Kidney tubule cell (primary cell): Measurements from ENCODE around the gene IQCK.
"Not testable (repeated sequence)": the region's sequence is repeated elsewhere in the genome, so short reads cannot be mapped to it uniquely, and the experiment has no call there.

Source experiments
- DNase-seq: peaks from one replicate; pipeline ENCODE4 v3.0.0-alpha.2; 2018; ENCODE audit warnings: low spot score

IQCK gene

DNA sequence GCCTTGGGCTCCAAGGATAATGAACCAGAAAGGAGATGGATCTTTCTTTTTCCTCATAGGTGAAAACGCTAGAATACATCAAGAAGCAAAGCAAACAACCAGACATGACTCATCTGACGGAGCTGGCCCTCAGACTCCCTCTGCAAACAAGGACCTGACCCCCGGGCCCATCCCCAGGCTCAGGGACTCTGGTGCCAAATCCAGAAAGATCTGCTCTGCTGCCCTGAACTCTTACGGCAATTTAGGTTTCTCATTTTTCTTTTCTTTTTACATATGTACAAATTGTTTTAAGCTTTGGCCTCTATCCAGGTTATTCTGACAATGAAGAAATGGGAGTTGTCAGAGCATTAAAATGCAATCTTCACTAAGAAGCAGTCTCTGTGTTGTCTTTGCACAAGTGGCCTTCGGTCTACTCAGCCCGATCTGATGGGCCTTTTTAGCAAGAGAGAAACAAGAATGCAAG is 17.7 kb upstream of the IQCK start:
- DNase-seq = peak; percentile 76

DNA sequence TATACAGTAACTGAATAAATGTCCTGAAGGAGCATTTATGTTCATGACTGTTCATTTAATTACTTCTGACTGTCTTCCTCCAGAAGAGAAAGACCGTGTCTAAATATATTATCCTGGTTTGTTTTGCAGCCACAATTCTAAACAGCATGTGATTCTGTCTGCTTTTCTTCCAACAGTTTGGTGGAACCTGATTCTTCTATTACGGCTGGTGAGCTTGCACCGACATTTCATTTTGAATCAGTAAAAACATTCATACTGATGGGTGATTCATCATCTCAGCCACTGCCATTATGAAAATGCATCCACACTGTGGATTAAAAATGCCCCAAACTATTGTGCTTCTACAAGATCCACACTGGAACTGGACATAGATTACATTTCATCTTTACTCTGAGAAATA is 17.0 kb upstream of the IQCK start:
- no peak for DNase-seq

DNA sequence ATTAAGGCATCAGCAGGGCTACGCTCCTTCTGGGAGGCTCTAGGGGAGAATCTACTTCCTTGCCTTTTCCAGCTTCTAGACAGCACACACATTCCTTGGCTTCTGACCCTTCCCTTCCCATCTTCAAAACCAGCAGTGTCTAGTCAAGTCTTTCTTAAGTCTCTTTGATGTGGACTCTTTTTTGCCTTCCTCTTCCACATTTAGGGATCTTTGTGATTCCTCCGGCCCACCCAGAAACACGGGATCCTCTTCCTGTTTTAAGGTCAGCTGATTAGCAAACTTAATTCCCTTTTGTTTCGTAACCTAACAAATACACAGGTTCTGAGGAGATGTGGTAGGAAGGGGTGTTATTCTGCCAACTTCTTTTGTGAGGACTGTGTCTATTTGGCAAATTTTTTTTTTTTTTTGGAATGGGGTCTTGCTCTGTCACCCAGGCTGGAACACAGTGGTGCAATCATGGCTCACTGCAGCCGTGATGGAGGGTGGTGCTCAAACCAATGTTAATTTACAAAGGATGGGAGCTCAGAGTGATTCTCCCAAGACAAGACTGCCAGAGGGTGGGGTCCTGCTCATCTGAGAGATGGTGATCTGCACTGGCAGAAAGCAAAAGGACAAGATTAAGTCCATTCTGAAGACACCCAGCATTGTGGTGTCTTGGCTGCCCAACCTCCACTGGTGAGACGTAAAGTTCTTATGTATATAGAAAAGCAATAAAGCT is 14.7 kb upstream of the IQCK start:
- DNase-seq = no peak

DNA sequence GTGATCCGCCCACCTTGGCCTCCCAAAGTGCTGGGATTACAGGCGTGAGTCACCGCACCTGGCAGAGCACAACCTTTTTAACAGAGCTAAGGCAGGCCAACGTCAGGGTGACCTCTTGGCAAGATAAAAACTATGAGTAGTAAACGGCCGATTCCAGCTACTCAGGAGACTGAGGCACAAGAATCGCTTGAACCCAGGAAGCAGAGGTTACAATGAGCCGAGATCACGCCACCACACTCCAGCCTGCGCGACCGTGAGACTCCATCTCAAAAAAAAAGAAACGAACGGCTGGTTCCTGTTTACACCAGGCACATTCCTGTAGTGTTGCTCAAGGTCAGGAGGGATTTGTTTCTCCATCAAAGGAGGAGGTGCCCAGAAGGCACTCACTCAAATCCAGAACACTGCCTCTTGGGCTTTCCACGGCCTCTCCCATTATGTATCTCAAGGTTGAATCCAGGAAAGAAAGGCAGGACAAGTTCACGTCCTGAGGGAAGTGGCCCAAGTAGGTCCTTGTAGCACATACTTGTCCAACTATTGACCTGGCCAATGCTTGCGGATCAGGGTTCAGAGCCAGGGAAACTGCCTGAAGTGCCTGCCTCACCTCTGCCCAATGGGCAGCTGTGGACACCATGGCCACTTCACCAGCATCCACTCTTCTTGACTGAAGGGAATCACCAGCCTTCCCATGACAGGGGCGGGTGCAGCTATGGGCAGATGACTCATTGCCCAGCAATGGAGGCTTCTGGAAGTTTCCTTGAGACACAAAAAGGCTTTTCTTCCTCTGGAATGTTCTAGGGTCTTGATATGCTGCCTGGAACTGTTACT is 13.5 kb upstream of the IQCK start:
- DNase-seq = peak; percentile 70

DNA sequence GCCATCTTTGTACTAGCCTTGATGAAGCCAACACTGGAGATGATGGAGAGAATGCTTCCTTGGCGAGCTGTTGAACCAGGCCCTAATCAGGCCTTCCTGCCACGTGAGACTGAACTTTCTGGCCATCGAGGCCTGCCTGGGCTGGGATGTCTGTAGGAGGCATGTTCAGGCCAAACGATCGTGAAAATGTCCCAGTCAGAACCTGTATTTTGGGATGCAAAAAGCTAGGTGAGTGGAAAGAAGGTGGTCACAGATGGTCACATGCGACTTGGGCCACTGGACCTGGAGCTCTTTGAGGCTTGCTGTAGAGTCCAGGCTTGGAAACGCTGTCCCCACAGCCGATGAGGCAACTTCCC is 12.9 kb upstream of the IQCK start:
- DNase-seq = no peak

DNA sequence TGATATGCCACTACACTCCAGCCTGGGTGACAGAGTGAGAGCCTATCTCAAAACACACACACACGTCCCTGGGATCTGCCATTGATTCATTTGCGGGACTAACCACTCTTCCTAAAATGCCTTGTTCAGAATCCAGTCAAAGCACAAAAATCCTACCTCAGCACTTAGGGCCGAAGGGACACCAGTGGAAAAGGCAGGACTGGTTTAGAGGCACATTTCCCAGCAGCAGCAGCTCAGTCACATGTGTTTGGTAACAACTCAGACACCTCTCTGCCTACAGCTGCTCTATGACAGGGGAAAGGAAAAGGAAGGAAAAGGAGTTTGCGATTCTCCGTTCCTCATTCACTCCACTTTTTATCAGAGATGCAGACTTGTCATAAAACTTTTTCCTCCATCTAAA is 12.2 kb upstream of the IQCK start:
- DNase-seq = no peak

DNA sequence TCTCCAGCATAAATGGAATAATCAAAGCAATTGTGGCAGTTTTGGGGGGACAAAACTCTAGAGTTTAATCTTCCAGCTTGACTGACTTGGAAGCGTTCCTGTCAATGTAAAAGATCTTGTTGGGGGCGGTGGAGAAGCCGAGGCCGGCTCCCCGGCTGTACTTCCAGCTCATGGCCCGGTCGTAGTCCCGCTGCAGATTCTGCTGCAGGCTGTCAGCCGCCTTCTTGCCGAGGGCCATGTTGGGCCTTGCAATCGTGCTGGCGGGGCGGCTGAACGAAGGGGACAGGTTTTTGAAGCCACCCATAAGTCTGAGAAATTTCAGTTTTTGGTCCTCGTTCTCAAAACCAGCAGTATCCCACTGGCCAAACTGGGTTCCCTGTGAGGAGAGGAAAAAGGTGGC is 11.2 kb upstream of the IQCK start:
- DNase-seq = no peak

DNA sequence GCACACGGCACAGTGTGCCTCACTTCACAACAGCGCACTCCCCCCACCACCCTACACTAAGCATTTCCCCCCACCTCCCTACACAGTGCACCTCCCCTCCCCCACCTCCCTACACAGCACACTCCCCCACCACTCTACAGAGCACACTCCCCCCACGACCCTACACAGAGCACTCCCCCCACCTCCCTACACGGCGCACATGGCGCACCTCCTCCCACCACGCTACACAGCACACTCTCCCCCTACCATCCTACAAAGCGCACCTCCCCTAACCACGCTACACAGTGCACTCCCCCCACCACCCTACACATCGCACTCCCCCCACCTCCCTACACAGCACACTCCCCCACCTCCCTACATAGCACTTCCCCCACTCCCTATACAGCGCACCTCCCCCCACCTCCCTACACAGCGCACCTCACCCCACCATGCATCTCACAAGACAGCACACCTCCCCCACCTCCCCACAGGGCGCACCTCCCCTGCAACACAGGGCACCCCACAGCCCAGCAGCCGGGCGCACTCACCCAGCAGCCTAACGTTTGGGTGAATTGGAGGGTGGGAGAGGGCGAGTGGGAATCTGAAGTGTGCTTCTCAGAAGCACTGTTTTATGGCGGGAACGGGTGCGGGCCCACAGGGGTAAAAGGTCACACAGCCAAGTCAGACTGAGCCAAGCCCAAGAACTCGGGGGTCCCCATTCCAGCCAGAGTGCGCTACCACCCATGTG is 10.3 kb upstream of the IQCK start:
- no peak for DNase-seq

DNA sequence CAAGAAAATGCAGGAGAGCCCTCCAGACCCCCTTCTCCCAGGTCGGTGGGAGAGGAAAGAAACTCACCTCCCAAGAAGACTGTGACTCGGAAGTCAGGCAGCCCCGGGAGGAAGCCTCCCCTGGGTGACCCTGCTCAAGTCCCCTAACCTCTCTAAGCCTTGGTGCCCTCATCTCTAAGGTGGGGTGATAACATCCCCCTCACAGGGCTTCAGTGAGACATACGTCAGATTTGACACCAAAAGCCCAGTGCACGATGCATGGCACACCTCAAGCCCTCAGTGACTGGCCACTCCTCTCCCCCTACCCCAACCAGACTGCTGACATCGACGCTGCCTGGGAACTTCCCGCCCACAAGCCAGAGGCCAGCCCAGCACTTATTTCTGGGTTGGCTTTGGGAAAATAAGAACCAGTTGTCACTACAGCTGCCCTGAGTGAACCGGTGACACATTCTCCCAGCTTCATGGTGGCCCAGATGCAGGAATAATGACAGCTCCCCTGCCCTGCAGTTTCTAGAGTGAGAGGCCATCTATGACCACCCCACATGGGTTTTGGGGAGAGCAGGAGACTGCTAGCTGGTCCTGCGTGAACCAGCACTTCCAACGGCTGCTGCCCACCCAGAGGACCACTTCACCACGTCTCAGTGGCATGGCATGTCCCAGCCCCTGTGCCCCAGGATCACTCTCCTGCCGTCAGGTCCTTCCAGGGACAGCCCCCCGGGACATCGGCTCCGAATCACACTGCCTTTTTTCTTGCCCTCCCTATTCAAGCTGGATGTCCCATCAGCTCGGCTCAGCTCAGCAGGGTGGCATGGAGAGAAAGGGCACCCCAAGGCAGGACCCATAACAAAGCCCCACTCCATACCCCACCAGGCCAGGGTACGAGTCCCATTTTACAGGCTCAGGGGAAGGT is 9.5 kb upstream of the IQCK start:
- DNase-seq = no peak

DNA sequence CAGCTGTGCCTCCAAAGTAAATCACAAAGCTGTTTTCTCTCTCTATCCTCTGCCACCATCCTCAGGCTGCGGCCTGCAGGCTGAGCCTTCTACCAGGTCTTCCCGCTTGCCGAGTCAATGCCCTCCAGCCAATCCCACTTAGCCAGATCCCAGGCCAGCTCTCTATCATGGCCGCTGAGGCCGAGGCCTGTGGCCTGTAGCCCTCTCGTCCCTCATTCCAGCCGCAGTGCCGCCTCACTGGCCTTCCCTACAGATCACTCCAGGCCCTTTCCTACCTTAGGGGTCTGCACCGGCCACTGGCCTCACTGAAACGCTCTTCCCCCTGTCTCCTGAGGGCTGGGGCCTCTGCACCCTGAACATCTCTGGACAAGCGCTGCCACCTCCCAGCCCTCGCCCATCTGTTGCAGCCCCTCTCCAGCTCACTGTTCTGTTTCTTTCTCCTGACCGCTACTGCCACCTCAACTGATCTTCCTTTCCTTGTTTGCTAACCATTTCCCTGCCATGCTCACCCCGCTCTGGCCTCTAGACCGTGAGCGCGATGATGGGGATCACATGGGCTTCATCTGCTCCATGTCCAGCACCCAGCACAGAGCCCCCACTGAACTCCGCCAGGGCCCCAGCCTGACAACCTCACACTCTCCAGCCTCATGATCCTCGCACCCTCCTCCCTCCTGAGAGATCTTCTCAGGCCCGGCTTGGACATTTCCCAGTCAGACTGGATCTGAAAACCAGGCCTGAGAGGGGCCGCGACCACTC is 8.5 kb upstream of the IQCK start:
- no peak for DNase-seq

DNA sequence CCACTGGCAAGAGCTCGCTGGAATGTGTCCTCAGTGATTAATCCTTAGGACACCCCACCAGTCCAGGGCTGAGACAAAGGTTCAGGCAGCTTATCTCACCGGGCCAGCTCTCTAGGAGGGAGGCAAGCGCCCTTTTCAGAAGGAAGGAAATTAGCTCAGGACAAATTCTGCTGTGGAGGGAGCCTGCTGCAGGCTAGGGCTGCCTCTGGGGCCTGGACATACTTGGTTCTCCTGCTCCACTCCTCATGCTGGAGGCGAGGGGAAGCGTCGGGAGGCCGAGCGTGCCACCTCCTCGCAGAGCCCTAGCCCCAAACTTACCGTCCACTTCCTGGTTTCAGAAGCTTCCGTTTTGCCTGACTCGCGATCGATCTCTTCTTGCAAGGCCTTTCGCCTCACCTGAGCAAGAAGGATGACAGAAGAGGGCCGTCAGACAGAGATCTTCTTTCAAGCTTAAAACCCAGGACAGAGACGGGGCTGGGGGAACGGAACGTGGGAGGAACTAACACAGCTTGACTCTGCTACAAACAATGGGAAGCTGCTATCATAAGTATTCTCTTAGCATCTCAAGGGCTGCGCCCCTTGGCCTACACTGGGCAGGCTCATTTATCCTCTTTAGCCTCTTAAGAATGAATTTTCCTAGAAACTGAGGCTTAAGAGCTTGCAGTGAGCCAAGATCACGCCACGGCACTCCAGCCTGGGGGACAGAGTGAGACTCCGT is 7.7 kb upstream of the IQCK start:
- no peak for DNase-seq

DNA sequence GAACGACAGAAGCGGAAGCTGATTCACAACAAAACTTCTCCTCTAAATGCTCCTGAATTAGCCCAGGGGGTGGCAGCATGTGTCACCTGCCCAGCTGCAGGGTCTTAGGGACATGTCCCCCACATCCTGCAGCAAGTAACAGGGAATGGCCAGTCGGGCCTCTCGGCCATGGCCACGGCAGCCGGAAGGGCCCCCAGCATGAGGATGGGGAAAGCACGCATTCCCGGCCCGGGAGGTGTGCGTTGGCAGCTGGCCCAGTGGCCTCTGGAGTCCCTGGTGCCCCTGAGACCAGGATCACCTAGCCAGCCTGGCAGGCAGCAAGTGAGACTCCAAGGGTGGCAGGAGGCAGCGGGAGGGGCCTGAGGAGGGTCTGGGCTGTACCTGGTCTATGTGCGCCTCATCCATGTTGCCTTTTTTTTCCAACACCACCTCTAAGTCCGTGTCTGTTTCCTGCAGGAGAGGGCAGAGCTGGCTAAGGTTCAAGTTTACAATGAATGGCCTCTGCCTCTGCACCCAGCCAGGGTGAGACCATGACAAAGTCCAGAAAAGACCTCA is 7.0 kb upstream of the IQCK start:
- no peak for DNase-seq

DNA sequence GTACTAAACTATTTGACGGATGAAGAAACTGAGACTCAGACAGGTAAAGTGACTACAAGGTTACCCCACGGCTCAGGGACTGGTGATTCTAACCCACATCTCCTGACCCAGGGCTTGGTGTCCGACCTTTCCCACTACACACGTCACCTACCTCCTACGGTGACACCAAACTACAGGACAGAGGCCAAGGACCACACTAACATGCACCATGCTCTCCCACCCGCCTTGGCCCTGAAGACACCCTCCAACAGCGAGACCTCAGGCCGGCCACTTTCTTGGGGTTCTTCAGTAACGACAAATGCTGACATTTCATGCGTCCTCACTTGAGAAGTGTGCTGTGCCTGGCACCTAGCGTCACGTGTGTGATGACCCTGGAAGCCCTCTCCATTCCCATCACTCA is 6.4 kb upstream of the IQCK start:
- no peak for DNase-seq

DNA sequence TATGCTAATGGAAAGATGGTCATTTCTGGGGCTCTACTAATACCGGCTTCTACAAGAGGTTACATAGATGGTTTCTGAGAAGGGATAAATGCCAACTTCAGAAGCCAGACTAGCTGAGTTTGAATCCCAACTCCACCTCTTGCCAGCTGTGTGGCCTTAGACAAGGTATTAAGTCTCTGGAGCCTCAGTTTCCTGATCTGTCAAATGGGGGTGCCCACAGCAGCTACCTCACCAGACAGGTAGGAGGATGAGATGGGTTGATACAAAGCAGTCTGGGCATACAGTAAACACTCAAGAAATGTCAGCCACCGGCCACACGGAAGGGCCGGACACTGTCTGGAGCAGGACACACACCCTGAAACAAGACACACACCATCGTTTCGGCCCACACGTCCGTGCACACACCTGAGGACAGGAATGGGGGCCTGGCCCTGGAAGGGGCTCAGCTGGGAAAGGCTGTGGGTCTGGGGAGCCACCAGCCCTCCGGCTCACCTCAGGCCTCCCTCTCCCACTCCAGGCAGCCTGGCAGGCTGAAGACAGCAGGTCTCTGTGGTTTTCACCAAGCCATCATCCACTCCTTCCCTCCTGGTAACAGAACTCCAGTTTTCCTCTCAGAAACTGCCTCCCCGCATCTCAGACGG is 5.5 kb upstream of the IQCK start:
- DNase-seq = no peak

DNA sequence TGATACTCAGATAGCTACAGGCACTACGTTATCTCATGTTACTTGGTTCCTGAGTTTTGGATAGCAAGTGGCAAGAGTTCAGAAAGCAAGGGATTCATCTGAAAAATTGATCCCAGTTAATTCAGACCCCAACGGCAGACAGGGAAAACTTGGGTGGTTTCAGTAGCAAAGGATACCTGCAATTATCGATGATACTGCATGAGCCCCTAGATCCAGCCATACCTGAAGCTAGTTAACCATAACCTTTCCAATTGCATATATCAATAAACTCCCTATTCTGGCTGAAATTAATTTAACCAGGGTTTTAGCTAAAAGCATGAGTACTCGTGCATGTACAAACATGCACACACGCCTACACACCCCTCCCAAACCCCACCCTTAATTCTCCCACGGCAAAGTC is 4.4 kb upstream of the IQCK start:
- DNase-seq = no peak

DNA sequence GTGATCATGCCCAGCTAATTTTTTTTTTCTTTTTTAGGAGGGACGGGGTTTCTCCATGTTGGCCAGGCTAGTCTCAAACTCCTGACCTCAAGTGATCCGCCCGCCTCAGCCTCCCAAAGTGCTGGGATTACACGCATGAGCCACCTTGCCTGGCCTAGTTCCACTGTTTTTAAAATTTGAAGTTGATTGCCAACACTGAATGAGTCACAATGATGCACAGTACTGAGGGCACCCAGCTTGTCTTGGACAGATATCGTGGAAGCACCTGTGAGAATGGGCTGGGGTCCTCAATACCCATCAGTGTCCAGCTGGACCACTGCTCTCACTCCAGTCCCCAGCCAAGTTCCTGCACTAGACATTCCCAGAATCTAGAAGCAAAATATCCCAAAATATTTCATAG is 2.5 kb upstream of the IQCK start:
- DNase-seq = peak; percentile 45

DNA sequence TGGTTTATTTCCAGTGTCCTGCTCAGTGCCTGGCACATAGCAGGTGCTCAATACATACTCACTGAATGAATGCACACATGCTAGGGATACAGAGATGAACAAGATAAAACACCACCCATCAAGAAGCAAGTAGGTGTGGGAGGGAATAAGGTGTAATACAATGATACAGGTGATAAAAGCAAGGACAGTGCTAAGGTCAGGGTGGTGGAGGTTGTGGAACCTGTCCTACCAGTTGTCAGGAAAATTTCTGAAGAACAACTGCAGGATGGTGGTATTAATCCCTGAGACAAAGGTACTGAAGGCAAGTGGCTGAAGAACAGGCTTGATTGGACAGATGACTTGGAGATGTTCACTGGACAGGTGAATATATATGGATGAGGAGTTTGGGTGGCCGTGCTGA is 1.9 kb upstream of the IQCK start:
- peak; percentile 12 for DNase-seq

DNA sequence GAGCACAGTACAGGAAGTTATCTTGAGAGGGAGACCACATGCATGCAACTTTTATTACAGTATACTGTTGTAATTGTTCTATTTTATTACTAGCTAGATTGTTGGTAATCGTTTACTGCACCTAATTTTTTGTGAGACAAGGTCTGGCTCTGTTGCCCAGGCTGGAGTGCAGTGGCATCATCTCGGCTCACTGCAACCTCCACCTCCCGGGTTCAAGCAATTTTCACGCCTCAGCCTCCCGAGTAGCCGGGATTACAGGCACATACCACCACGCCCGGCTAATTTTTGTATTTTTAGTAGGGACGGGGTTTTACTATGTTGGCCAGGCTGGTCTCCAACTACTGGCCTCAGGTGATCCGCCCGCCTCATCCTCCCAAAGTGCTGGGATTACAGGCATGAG is 1.3 kb upstream of the IQCK start:
- not testable (repeated sequence) for DNase-seq

DNA sequence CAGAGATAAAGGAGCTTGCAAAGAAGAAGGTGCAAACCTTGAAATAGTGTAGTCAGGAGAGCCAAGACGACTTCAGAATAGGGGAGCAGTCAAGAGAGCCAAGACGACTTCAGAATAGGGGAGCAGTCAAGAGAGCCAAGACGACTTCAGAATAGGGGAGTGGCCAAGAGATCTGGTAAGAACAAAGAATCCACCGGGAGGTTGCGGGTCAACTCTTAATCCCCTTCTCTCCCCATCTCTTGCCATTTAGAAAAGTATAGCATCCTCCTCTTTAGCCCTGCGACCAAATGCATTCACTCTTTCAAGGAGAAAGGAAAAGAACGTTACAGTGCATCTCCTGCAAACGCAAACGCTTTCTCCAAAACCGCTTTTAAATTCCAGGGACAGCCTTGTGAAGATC is 757 bp upstream of the IQCK start:
- DNase-seq = peak; percentile 11

DNA sequence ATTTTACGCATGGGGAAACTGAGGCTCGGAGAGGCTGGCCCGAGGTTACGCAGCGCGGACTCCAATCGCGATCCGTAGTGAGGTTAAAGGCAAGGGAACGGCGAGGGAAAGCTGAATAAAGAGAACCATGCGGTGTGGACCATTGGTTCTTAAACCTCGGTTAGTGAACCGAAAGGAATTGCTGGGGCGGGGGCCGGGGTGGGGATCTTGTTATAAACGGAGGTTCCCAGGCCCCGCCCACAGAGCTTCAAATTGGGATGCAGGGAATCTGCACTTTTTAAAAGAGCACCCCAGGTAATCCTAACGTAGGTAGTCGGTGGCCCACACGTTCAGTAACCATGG is 524 bp downstream of the IQCK start:
- no peak for DNase-seq
